ENCODE results near the gene SERPINH1. TPM values are rescaled to one million over a fixed set of nuclear protein-coding genes. Genes with fewer than 3 reads are reported as not detected.

Gene SERPINH1
- total and polyA plus RNA-seq, 4 donors: 112 to 585 (median 287) TPM

DNA sequence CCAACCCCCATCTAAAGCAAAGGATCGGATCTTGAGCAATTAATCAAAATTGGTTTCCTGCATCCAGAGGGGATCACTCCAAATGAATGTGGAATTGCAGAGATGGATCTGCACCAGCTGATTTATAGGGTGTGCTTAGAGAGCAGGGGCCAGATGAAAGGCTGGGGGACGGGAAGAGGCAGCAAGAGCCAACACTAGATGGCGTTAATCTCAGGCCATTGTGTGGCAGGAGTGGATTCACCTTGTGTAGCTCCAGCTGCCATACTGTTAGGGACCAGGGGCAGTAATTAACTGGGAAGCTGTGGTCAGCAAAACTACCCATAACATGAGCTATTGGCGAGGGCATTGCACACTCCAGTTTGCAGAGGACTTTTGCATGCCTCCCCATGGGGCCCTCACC is 35.6 kb downstream of the SERPINH1 start:
- no peaks in the 10 kb centered on the region for H3K36me3 ChIP-seq (ENCODE audit: control insufficient read depth in 4 of 4, insufficient read depth in 4 of 4, low read length in 4 of 4)
- H3K27ac ChIP-seq (ENCODE audit: low read depth in 1 of 2, low read length in 1 of 2): no peak overlapping the region
- no peak overlapping the region for H3K9ac ChIP-seq (ENCODE audit: insufficient read depth in 1 of 2, low read length in 2 of 2)
- WGBS, 2 donors: 72 to 77% methylated on average over 4 of the region's 4 CpGs
- H3K4me1 ChIP-seq (ENCODE audit: control insufficient read depth in 5 of 5, insufficient read depth in 5 of 5, low read length in 5 of 5): no peaks in the 10 kb centered on the region
- no peaks in the 10 kb centered on the region for H3K9me3 ChIP-seq (ENCODE audit: control insufficient read depth in 4 of 4, insufficient read depth in 3 of 4, low read length in 3 of 4)
- DNase-seq (no peak), ATAC-seq (ENCODE audit: insufficient read depth, low FRiP score) (no peak)
- TF ChIP-seq, protein P1, sequence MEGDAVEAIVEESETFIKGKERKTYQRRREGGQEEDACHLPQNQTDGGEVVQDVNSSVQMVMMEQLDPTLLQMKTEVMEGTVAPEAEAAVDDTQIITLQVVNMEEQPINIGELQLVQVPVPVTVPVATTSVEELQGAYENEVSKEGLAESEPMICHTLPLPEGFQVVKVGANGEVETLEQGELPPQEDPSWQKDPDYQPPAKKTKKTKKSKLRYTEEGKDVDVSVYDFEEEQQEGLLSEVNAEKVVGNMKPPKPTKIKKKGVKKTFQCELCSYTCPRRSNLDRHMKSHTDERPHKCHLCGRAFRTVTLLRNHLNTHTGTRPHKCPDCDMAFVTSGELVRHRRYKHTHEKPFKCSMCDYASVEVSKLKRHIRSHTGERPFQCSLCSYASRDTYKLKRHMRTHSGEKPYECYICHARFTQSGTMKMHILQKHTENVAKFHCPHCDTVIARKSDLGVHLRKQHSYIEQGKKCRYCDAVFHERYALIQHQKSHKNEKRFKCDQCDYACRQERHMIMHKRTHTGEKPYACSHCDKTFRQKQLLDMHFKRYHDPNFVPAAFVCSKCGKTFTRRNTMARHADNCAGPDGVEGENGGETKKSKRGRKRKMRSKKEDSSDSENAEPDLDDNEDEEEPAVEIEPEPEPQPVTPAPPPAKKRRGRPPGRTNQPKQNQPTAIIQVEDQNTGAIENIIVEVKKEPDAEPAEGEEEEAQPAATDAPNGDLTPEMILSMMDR (IDR thresholded peaks at IDR 0.05; ENCODE audit: control extremely low read depth, extremely low read depth): no peak
- H3K27me3 ChIP-seq (ENCODE audit: control insufficient read depth in 3 of 3, insufficient read depth in 3 of 3, low read length in 2 of 3): no peaks in the 10 kb centered on the region
- no peak overlapping the region for H3K4me3 ChIP-seq

DNA sequence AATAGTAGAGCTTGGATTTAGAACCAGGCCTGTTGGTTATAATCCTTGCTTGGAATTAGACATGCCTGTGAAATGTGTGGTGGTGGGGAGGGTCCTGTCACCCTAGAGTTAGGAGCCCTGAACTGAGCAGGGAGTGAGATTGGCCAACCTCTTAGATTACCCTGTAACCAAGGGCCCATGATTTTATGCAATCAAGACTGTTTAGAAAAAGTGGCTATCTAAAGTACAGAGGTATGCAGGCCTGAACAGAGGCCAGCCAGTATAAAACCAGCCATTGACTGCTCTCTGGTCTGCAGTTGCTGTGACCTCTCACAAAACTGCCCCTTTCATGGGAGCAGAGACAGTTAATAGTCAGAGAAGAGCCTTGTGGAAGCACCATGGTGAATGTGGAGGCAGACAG is 36.2 kb downstream of the SERPINH1 start:
- no peak overlapping the region for H3K27ac ChIP-seq (ENCODE audit: low read depth in 1 of 2, low read length in 1 of 2)
- H3K9ac ChIP-seq (ENCODE audit: insufficient read depth in 1 of 2, low read length in 2 of 2): no peak overlapping the region
- TF ChIP-seq, protein P1 (IDR thresholded peaks at IDR 0.05; ENCODE audit: control extremely low read depth, extremely low read depth): no peak
- no peaks in the 10 kb centered on the region for H3K36me3 ChIP-seq (ENCODE audit: control insufficient read depth in 4 of 4, insufficient read depth in 4 of 4, low read length in 4 of 4)
- H3K9me3 ChIP-seq (ENCODE audit: control insufficient read depth in 4 of 4, insufficient read depth in 3 of 4, low read length in 3 of 4): no peaks in the 10 kb centered on the region
- DNase-seq (no peak), ATAC-seq (ENCODE audit: insufficient read depth, low FRiP score) (no peak)
- H3K27me3 ChIP-seq (ENCODE audit: control insufficient read depth in 3 of 3, insufficient read depth in 3 of 3, low read length in 2 of 3): no peaks in the 10 kb centered on the region
- H3K4me3 ChIP-seq: no peak overlapping the region
- peaks cover 0 to 6% (median 0%) of the 10 kb centered on the region in 5 donors for H3K4me1 ChIP-seq (ENCODE audit: control insufficient read depth in 5 of 5, insufficient read depth in 5 of 5, low read length in 5 of 5)

DNA sequence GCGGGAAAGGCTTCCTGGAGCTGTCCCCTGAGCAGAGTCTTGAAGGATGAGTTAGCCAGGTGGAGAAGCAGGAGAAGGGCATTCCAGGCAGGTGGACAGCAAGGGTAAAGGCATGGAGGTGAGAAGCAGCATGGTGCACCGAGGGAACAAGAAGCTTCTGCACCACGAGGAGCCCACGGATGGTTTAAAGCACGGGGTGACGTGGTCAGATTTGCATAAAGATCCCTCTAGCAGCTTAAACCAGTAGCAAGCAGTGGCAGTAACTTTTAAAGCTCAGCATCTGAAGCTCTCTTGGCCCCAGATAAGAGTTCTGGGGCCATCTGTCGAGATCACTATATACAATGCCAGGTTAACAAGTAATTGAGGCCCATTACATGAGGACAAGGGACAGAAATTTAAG is 36.8 kb downstream of the SERPINH1 start:
- no peak overlapping the region for H3K9ac ChIP-seq (ENCODE audit: insufficient read depth in 1 of 2, low read length in 2 of 2)
- WGBS, 2 donors: 90 to 91% methylated on average over 7 of the region's 7 CpGs
- no peaks in the 10 kb centered on the region for H3K27me3 ChIP-seq (ENCODE audit: control insufficient read depth in 3 of 3, insufficient read depth in 3 of 3, low read length in 2 of 3)
- no peaks in the 10 kb centered on the region for H3K36me3 ChIP-seq (ENCODE audit: control insufficient read depth in 4 of 4, insufficient read depth in 4 of 4, low read length in 4 of 4)
- H3K4me3 ChIP-seq: no peak overlapping the region
- no peaks in the 10 kb centered on the region for H3K9me3 ChIP-seq (ENCODE audit: control insufficient read depth in 4 of 4, insufficient read depth in 3 of 4, low read length in 3 of 4)
- no peak for ATAC-seq (ENCODE audit: insufficient read depth, low FRiP score)
- H3K27ac ChIP-seq (ENCODE audit: low read depth in 1 of 2, low read length in 1 of 2): no peak overlapping the region
- DNase-seq: no peak
- H3K4me1 ChIP-seq (ENCODE audit: control insufficient read depth in 5 of 5, insufficient read depth in 5 of 5, low read length in 5 of 5): peaks cover 0 to 11% (median 2%) of the 10 kb centered on the region in 5 donors
- TF ChIP-seq, protein P1 (IDR thresholded peaks at IDR 0.05; ENCODE audit: control extremely low read depth, extremely low read depth): no peak

DNA sequence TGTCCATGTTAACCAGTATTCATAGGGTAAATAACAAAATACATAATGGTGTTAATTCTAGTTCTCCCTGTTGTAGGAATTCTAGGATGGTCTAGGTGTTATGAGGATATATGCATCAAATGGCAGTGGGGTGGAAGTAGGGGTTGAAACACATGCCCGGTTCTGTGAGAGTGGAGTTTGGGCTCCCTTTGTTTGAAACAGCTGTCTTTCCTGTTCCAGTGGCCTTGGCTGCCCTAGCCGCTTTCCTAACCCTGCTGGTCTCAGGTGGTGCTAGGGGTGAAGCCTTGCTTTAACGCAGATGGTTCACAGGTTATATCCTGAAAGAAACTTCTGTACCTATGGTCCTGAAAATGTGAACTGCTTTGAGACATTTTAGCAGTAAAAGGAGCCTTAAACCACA is 38.3 kb downstream of the SERPINH1 start:
- H3K9me3 ChIP-seq (ENCODE audit: control insufficient read depth in 4 of 4, insufficient read depth in 3 of 4, low read length in 3 of 4): no peaks in the 10 kb centered on the region

More for the DNA sequence above, 38.3 kb downstream of the SERPINH1 start:
- DNase-seq (no peak), ATAC-seq (ENCODE audit: insufficient read depth, low FRiP score) (no peak)
- Histone ChIP-seq H3K4me3 (no peak overlapping the region), H3K27ac (ENCODE audit: low read depth in 1 of 2, low read length in 1 of 2) (no peak overlapping the region), H3K36me3 (ENCODE audit: control insufficient read depth in 4 of 4, insufficient read depth in 4 of 4, low read length in 4 of 4) (no peaks in the 10 kb centered on the region), H3K4me1 (ENCODE audit: control insufficient read depth in 5 of 5, insufficient read depth in 5 of 5, low read length in 5 of 5) (peaks cover 0 to 11% (median 5%) of the 10 kb centered on the region in 5 donors), H3K9ac (ENCODE audit: insufficient read depth in 1 of 2, low read length in 2 of 2) (no peak overlapping the region), H3K27me3 (ENCODE audit: control insufficient read depth in 3 of 3, insufficient read depth in 3 of 3, low read length in 2 of 3) (no peaks in the 10 kb centered on the region)
- WGBS, 2 donors: 85% methylated on average over 3 of the region's 3 CpGs
- TF ChIP-seq, protein P1 (IDR thresholded peaks at IDR 0.05; ENCODE audit: control extremely low read depth, extremely low read depth): no peak

Measured in lung (tissue), 12 donors.